K562 (cell line): ENCODE measurements around the gene TBXAS1. TPM values are rescaled to one million over a fixed set of nuclear protein-coding genes. Genes with fewer than 3 reads are reported as not detected.
A peak's percentile ranks its signal among the peaks of the same experiment; 100 is the strongest.

Experiments
- ATAC-seq: fragments of 200-7000 bp; cut with Tn5 transposase; 3 replicates; pipeline ENCODE4 v1.9.1; 2020; ENCODE audit warnings: moderate library complexity
- BruUV-seq: library from RNA; stranded (reverse); fragments of 400-500 nt; replicated peaks from 2 replicates; lab custom pipeline; 2021; lab: Mats Ljungman, UMichigan
- CTCF ChIA-PET: fragments of 300-600 bp; formaldehyde crosslinking; extraction: SDS; loops from one replicate; lab custom pipeline; 2021; ENCODE audit warnings: low intra/inter-chr PET ratio; lab: Yijun Ruan, JAX
- POLR2A ChIA-PET: fragments of 300-600, 350-650 bp; sonication (Branson Sonifier 250); formaldehyde crosslinking; extraction: SDS; loops from one replicate; lab custom pipeline; 2021; ENCODE audit warnings: antibody characterized with exemption, inconsistent platforms; lab: Yijun Ruan, JAX
- DNase-seq, 4 experiments: peaks; one replicate each; pipeline versions ENCODE4 v3.0.0 to v3.0.0-alpha.2; 2011 to 2018; ENCODE audit warnings: low spot score in 3 of 4, mixed read lengths in 3 of 4; ENCODE audit errors: extremely low read depth in 1 of 4
- FAIRE-seq: peaks from 2 replicates; lab custom pipeline; 2011; peaks lifted over from hg19 to GRCh38; lab: Jason Lieb, UNC
- H2AFZ ChIP-seq: 2 replicates; pipeline ENCODE4 v1.6.0; 2011; ENCODE audit warnings: low read depth, low read length, control low read depth, inconsistent platforms
- H3K27ac ChIP-seq: fragments of 200-600 bp; 3 replicates; pipeline ENCODE4 v1.8.0; 2011; ENCODE audit warnings: low read depth, mild to moderate bottlenecking, control low read depth, inconsistent platforms, low read length, moderate library complexity, mixed read lengths; ENCODE audit errors: extremely low read depth
- H3K27me3 ChIP-seq, 2 experiments: fragments of 300-600 bp in 1 of 2; 2 replicates in 1 of 2; 3 replicates in 1 of 2; pipeline versions ENCODE4 v1.6.0 to v1.8.0; 2011; ENCODE audit warnings: inconsistent platforms in 2 of 2, low read length in 2 of 2, mild to moderate bottlenecking in 1 of 2, mixed read lengths in 1 of 2, moderate library complexity in 1 of 2; ENCODE audit not compliant: control insufficient read depth in 2 of 2, insufficient read depth in 2 of 2
- H3K36me3 ChIP-seq: fragments of 300-600 bp; 3 replicates; pipeline ENCODE4 v1.8.0; 2011; ENCODE audit warnings: mild to moderate bottlenecking, low read length, inconsistent platforms; ENCODE audit not compliant: control insufficient read depth, insufficient read depth
- H3K4me1 ChIP-seq, 2 experiments: fragments of 200-600 bp in 1 of 2; replicated peaks in 1 of 2; 2 replicates in 1 of 2; 3 replicates in 1 of 2; pipeline versions ENCODE4 v1.5.1 to v1.8.0; 2011; ENCODE audit warnings: inconsistent platforms in 2 of 2, low read length in 2 of 2, mild to moderate bottlenecking in 1 of 2, mixed read lengths in 1 of 2, moderate library complexity in 1 of 2; ENCODE audit not compliant: control insufficient read depth in 2 of 2, insufficient read depth in 2 of 2
- H3K4me2 ChIP-seq: 2 replicates; pipeline ENCODE4 v1.6.1; 2011; ENCODE audit warnings: low read length, control low read depth, inconsistent platforms, mixed read lengths; ENCODE audit not compliant: insufficient read depth
- H3K4me3 ChIP-seq: fragments of 200-600 bp; sonication (generic), shearing (Covaris generic); 2 replicates; pipeline ENCODE4 v1.5.1; 2016; ENCODE audit warnings: control low read depth, inconsistent platforms
- H3K79me2 ChIP-seq: fragments of 200-600 bp; 3 replicates; pipeline ENCODE4 v1.8.0; 2011; ENCODE audit warnings: low read length, inconsistent platforms; ENCODE audit not compliant: control insufficient read depth, insufficient read depth
- H3K9ac ChIP-seq, 2 experiments: 2 replicates each; pipeline versions ENCODE4 v1.6.0 to v1.6.1; 2011; ENCODE audit warnings: low read depth in 2 of 2, low read length in 2 of 2, control low read depth in 1 of 2, inconsistent platforms in 1 of 2, mild to moderate bottlenecking in 1 of 2, mixed read lengths in 1 of 2; ENCODE audit not compliant: insufficient read depth in 1 of 2
- H3K9me1 ChIP-seq: one replicate; pipeline ENCODE4 v1.6.0; 2011; ENCODE audit warnings: inconsistent platforms, mild to moderate bottlenecking, low read length, moderate library complexity; ENCODE audit not compliant: control insufficient read depth, insufficient read depth
- H3K9me3 ChIP-seq: replicated peaks from 2 replicates; pipeline ENCODE4 v1.5.1; 2011; ENCODE audit warnings: low read depth, low read length, inconsistent platforms; ENCODE audit not compliant: control insufficient read depth, insufficient read depth
- H4K20me1 ChIP-seq: replicated peaks from 2 replicates; pipeline ENCODE4 v1.6.1; 2011; ENCODE audit warnings: low read length, inconsistent platforms, mixed read lengths; ENCODE audit not compliant: control insufficient read depth, insufficient read depth
- ATF3 ChIP-seq, 2 experiments: fragments of 450-650 bp in 1 of 2; sonication (generic) in 1 of 2; formaldehyde crosslinking in 1 of 2; IDR thresholded peaks in 1 of 2; conservative IDR thresholded peaks in 1 of 2; 2 replicates each; pipeline versions ENCODE4 v1.6.1 to v1.8.1; 2016 to 2023; ENCODE audit warnings: mild to moderate bottlenecking in 2 of 2, moderate library complexity in 2 of 2, inconsistent platforms in 1 of 2, missing genetic modification reagents in 1 of 2
- CEBPG ChIP-seq, 3 experiments: fragments of 200-800 bp in 1 of 3; sonication (Bioruptor generic) in 1 of 3; sonication (generic) in 1 of 3; formaldehyde crosslinking in 1 of 3; IDR thresholded peaks in 2 of 3; conservative IDR thresholded peaks in 1 of 3; 2 replicates each; pipeline versions ENCODE4 v1.6.1 to v1.8.0; 2016 to 2022; ENCODE audit warnings: missing compliant biosample characterization in 2 of 3, missing genetic modification characterization in 2 of 3, mild to moderate bottlenecking in 1 of 3, missing genetic modification reagents in 1 of 3
- E2F3 ChIP-seq: fragments of 250-450 bp; sonication (Bioruptor Pico); IDR thresholded peaks from 2 replicates; pipeline ENCODE4 v1.4.0; 2020; ENCODE audit warnings: mild to moderate bottlenecking
- KDM5B ChIP-seq: fragments of 200-600 bp; sonication (generic); IDR thresholded peaks from 2 replicates; pipeline ENCODE4 v1.6.1; 2012; ENCODE audit warnings: low read depth, mild to moderate bottlenecking, moderate library complexity, low read length, control low read depth, inconsistent platforms; ENCODE audit not compliant: insufficient replicate concordance
- ZNF23 ChIP-seq: fragments of 250-450 bp; sonication (Bioruptor Pico); IDR thresholded peaks from 2 replicates; pipeline ENCODE4 v1.4.0; 2020; ENCODE audit warnings: mild to moderate bottlenecking
- ZSCAN32 ChIP-seq: fragments of 450-650 bp; formaldehyde crosslinking; IDR thresholded peaks from 2 replicates; pipeline ENCODE4 v1.4.0; 2020; ENCODE audit warnings: mild to moderate bottlenecking, moderate library complexity
- WGBS: fragments of 100-300 bp; shearing (Covaris generic); methylation state at CpG from one replicate; pipeline ENCODE4 v1.1.6; 2016; ENCODE audit warnings: low coverage, mixed read lengths; ENCODE audit not compliant: insufficient coverage; ENCODE audit errors: missing lambda C conversion rate; 5-methylcytosine and 5-hydroxymethylcytosine counted together
- in situ Hi-C: fragments of 300-500 bp; cut with MboI; formaldehyde crosslinking; loops from 4 replicates; pipeline ENCODE4 v1.15.0; 2018; ENCODE audit warnings: inconsistent platforms, mixed read lengths
- intact Hi-C: fragments of 100-400 bp; cut with micrococcal nuclease; formaldehyde crosslinking; loops from 2 replicates; pipeline ENCODE4 v1.14.2; 2022
- polyA plus RNA-seq, 8 experiments: library from polyadenylated mRNA; depleted of rRNA in 4 of 8; stranded (reverse) in 5 of 8; unstranded in 3 of 8; fragments of >200 nt; fragmentation: Nextera tagmentation in 2 of 8; fragmentation: Illumina TruSeq in 1 of 8; extraction: Ambion mirVana in 2 of 8; extraction: Trizol in 1 of 8; gene quantifications; 2 replicates each; pipeline versions ENCODE4 v1.2.1 to v1.2.3, GENCODE V29; 2011 to 2014; ENCODE audit warnings: inconsistent platforms in 1 of 8, missing spikeins in 1 of 8
- total RNA-seq, 7 experiments: library from RNA; depleted of rRNA in 6 of 7; stranded (reverse); fragments of >200 nt in 6 of 7; fragmentation: Illumina TruSeq in 2 of 7; extraction: Trizol in 2 of 7; gene quantifications; 2 replicates each; pipeline versions ENCODE4 v1.2.1 to v1.2.3, GENCODE V29; 2011 to 2021; ENCODE audit warnings: low replicate concordance in 1 of 7

Gene TBXAS1
- total and polyA plus RNA-seq, 9 of the 15 experiments (the other 6 are each of a cell fraction or from before 2014, with no cell fraction given): 1.1 to 8.3 (median 1.9) TPM

- POLR2A ChIA-PET: interaction anchor here (0.7 to 1.2 kb wide), 2 partner anchors 11 to 68 kb away, joined by 3 to 4 read pairs; no protein-coding TSS in a partner anchor
- Histone ChIP-seq H3K4me2 (no peak overlapping the region), H3K36me3 (no peaks in the 10 kb centered on the region), H3K9ac (no peak overlapping the region), H3K79me2 (no peaks in the 10 kb centered on the region), H3K4me3 (no peak overlapping the region), H3K9me1 (no peaks in the 10 kb centered on the region), H3K27ac (no peak overlapping the region), H3K27me3 (peaks cover 0 to 2% of the 10 kb centered on the region in 2 experiments; a peak in 4 of 5 replicates), H4K20me1 (no peaks in the 10 kb centered on the region), H2AFZ (no peak overlapping the region), H3K9me3 (peaks cover 4% of the 10 kb centered on the region), H3K4me1 (peaks cover 13 to 40% of the 10 kb centered on the region in 2 experiments; a peak in 4 of 5 replicates)
- BruUV-seq: no TSS peak
- 21% methylated on average over 3 of the region's 3 CpGs for WGBS
- intact Hi-C loops: no loop called here
- no peak for ATAC-seq
- in situ Hi-C loops: no loop called here
- TF ChIP-seq CEBPG (CRISPR knock-in tag; IDR thresholded peaks at IDR 0.05): peak; percentile 78
- peak; percentile 33 to 80; a peak in 3 of 4 replicates for TF ChIP-seq CEBPG (tag; conservative IDR thresholded peaks at IDR 0.05 in 1 of 2, IDR thresholded peaks at IDR 0.05 in 1 of 2)
- TF ChIP-seq KDM5B: no peak
- TF ChIP-seq E2F3 (CRISPR knock-in tag): no peak
- peak; percentile 38; the same call in 1 of the 2 replicates for TF ChIP-seq ATF3 (IDR thresholded peaks at IDR 0.05)
- no peak for TF ChIP-seq ATF3 (CRISPR knock-in tag; conservative IDR thresholded peaks at IDR 0.05)
- TF ChIP-seq ZSCAN32: 0 out of 2 replicates have a peak, but pooled peaks have one; percentile 26
- TF ChIP-seq ZNF23 (CRISPR knock-in tag): no peak
- no peak for FAIRE-seq
- CTCF ChIA-PET: no interaction called here
- DNase-seq: no peak
Measured at GRCh38 chr7:139850906-139851305, 21.8 kb downstream of the TBXAS1 start.
